WERI-Rb-1 (cell line): ENCODE results near the gene SLN.

Experiments used
- DNase-seq: peaks from one replicate; pipeline ENCODE4 v3.0.0-alpha.2; 2020
- H3K27ac ChIP-seq: fragments of 250-450 bp; sonication (Bioruptor Pico); 2 replicates; pipeline ENCODE4 v1.5.1; 2020; ENCODE audit warnings: mild to moderate bottlenecking, moderate library complexity
- H3K27me3 ChIP-seq: fragments of 250-450 bp; sonication (Bioruptor Pico); 2 replicates; pipeline ENCODE4 v1.5.1; 2021; ENCODE audit warnings: mild to moderate bottlenecking, low read depth, moderate library complexity; ENCODE audit not compliant: insufficient read depth, severe bottlenecking
- H3K36me3 ChIP-seq: fragments of 250-450 bp; sonication (Bioruptor Pico); 2 replicates; pipeline ENCODE4 v1.5.1; 2020; ENCODE audit warnings: mild to moderate bottlenecking, moderate library complexity
- H3K4me3 ChIP-seq: 2 replicates; pipeline ENCODE4 v1.5.1; 2011; ENCODE audit warnings: low read depth, mild to moderate bottlenecking, control low read depth, low read length
- H3K9me3 ChIP-seq: fragments of 250-450 bp; sonication (Bioruptor Pico); 2 replicates; pipeline ENCODE4 v1.5.1; 2021; ENCODE audit warnings: mild to moderate bottlenecking, moderate library complexity; ENCODE audit not compliant: severe bottlenecking
- TF ChIP-seq, protein P1 (sequence below): IDR thresholded peaks from 2 replicates; pipeline ENCODE4 v1.5.1; 2011; ENCODE audit warnings: low read depth, mild to moderate bottlenecking, control low read depth, inconsistent platforms, low read length

Gene SLN

DNA sequence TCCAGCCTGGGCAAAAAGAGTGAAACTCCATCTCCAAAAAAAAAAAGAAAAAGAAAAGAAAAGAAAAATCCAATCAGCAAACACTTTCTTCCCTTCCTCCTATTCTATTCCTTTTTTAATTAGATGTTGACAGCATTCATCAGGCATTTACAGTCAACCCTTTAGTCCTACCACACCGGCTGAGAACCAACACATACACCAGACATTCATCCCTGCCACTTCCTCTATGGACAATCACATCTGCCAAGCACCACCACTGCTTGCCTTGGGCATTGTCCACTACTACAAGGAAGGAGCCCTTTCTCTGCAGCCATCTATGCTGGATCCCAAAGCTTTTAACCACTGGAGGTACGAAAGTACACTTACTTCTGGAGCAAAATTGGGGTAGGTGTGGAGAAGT lies 9.4 kb upstream of the SLN start:
- no peaks in the 10 kb centered on the region for H3K27me3 ChIP-seq
- H3K4me3 ChIP-seq: no peak overlapping the region
- H3K9me3 ChIP-seq: no peaks in the 10 kb centered on the region
- TF ChIP-seq, protein P1, sequence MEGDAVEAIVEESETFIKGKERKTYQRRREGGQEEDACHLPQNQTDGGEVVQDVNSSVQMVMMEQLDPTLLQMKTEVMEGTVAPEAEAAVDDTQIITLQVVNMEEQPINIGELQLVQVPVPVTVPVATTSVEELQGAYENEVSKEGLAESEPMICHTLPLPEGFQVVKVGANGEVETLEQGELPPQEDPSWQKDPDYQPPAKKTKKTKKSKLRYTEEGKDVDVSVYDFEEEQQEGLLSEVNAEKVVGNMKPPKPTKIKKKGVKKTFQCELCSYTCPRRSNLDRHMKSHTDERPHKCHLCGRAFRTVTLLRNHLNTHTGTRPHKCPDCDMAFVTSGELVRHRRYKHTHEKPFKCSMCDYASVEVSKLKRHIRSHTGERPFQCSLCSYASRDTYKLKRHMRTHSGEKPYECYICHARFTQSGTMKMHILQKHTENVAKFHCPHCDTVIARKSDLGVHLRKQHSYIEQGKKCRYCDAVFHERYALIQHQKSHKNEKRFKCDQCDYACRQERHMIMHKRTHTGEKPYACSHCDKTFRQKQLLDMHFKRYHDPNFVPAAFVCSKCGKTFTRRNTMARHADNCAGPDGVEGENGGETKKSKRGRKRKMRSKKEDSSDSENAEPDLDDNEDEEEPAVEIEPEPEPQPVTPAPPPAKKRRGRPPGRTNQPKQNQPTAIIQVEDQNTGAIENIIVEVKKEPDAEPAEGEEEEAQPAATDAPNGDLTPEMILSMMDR: no peak
- H3K36me3 ChIP-seq: no peaks in the 10 kb centered on the region
- no peak overlapping the region for H3K27ac ChIP-seq
- no peak for DNase-seq

- Histone ChIP-seq H3K4me3 (no peak overlapping the region), H3K27me3 (no peaks in the 10 kb centered on the region), H3K9me3 (no peaks in the 10 kb centered on the region), H3K36me3 (no peaks in the 10 kb centered on the region), H3K27ac (no peak overlapping the region)
- DNase-seq: no peak
- TF ChIP-seq, protein P1: no peak
Observed at GRCh38 chr11:107720303-107720774, 8.5 kb upstream of the SLN start.

DNA sequence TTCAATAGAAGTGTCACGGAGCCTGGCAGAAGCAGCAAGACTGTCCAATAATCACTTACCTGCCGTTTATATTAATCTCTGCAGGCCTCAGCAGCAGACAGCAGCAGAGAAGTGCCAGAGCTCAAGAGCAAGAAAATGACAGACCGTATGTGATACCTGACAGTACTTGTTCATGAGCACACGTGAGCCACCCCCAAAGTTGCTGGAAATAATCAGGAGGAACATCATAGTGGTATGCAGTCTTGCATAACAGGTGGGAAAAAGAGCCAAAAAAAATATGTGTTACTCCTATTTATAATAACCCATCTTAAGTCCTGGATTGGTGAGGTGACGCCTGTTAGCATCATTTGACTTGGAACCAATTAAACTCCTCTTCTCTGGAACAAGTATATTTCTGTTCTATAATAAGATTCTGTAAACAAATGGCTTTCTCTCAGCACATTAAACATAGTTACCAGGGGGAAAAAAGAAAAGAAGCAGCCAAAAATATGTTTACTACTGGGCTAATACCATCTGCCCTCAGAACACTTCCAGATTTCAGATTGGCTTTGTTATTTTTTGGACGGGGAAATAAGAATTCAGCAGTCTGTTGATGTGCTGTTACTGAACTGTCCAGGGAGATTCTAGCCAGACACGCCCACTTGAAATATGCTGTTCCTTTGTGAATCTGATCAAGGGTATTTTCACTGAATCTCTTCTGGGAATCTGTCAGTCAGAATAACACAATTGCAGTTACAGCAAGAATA lies 7.9 kb upstream of the SLN start:
- Histone ChIP-seq H3K4me3 (no peak overlapping the region), H3K9me3 (no peaks in the 10 kb centered on the region), H3K36me3 (no peaks in the 10 kb centered on the region), H3K27me3 (no peaks in the 10 kb centered on the region), H3K27ac (no peak overlapping the region)
- TF ChIP-seq, protein P1: no peak
- no peak for DNase-seq

GRCh38 chr11:107719073-107719472 lies 7.2 kb upstream of the SLN start:
- no peak for DNase-seq
- Histone ChIP-seq H3K36me3 (no peaks in the 10 kb centered on the region), H3K27ac (no peak overlapping the region), H3K27me3 (no peaks in the 10 kb centered on the region), H3K4me3 (no peak overlapping the region), H3K9me3 (no peaks in the 10 kb centered on the region)
- TF ChIP-seq, protein P1: no peak

DNA sequence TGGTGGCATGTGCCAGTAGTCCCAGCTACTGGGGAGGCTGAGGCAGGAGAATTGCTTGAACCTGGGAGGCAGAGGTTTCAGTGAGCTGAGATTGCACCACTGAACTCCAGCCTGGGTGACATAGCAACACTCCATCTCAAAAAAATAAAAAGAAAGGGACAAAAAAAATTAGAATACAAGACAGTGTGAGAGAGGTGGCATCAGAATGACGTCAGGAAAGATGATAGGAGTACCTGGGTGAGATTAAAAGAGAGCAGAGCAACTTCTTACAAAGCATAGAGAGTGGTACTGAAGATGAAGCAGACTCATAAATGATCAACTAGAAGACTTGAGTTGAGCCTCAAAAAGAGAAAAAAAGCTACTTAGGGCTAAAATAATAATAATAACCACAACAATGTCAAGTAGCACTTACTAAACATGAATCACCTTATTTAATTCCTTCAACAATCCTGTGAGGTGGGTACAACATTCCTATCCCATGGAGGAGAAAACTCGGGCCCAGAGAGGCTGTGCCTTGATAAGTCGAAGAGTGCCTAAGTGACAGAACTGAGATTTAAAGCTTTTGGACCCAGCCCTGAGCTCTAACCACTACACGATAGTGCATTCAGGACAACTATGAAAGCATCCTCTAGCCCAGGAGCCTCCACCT lies 5.2 kb upstream of the SLN start:
- Histone ChIP-seq H3K27ac (no peak overlapping the region), H3K36me3 (no peaks in the 10 kb centered on the region), H3K9me3 (no peaks in the 10 kb centered on the region), H3K4me3 (no peak overlapping the region), H3K27me3 (no peaks in the 10 kb centered on the region)
- TF ChIP-seq, protein P1: no peak
- DNase-seq: no peak

GRCh38 chr11:107713009-107713408 lies 1.2 kb upstream of the SLN start:
- H3K27me3 ChIP-seq: no peaks in the 10 kb centered on the region
- H3K27ac ChIP-seq: no peak overlapping the region
- H3K4me3 ChIP-seq: no peak overlapping the region
- no peaks in the 10 kb centered on the region for H3K36me3 ChIP-seq
- no peak for DNase-seq
- no peaks in the 10 kb centered on the region for H3K9me3 ChIP-seq
- TF ChIP-seq, protein P1: no peak
